HCT116 (cell line): ENCODE results near the gene GGACT. TPM values are rescaled to one million over a fixed set of nuclear protein-coding genes. Genes with fewer than 3 reads are reported as not detected.

Experiments used
- ATAC-seq: fragments of 200-7000 bp; cut with Tn5 transposase; 2 replicates; pipeline ENCODE4 v1.9.1; 2020; ENCODE audit warnings: mild to moderate bottlenecking, moderate library complexity
- BruUV-seq: library from RNA; stranded (reverse); fragments of 400-500 nt; replicated peaks from 2 replicates; lab custom pipeline; 2021; lab: Mats Ljungman, UMichigan
- CTCF ChIA-PET: fragments of 300-600 bp; sonication (Branson Sonifier 250); formaldehyde crosslinking; loops from one replicate; lab custom pipeline; 2021; ENCODE audit warnings: antibody characterized with exemption; lab: Charles Lee
- POLR2A ChIA-PET: fragments of 300-600, 350-600 bp; sonication (Branson Sonifier 250); formaldehyde crosslinking; loops from one replicate; lab custom pipeline; 2021; ENCODE audit warnings: antibody characterized with exemption; lab: Charles Lee
- RAD21 ChIA-PET, 2 experiments: fragments of 300-600 bp; sonication (Branson Sonifier 250); formaldehyde crosslinking; loops; one replicate each; lab custom pipeline; 2023; ENCODE audit warnings: low total read pairs in 2 of 2; ENCODE audit not compliant: uncharacterized antibody in 2 of 2, unreplicated experiment in 2 of 2, low non-redundant PET in 1 of 2; lab: Charles Lee
- DNase-seq: peaks from one replicate; pipeline ENCODE4 v3.0.0-alpha.2; 2010; ENCODE audit warnings: low read depth, low spot score
- H2AFZ ChIP-seq: fragments of 200-600 bp; shearing (Covaris generic), sonication (generic); 2 replicates; pipeline ENCODE4 v1.6.1; 2017; ENCODE audit warnings: low read depth, mixed run types, mixed read lengths, antibody characterized with exemption, low read length; ENCODE audit not compliant: poor library complexity, severe bottlenecking
- H3K27ac ChIP-seq: 2 replicates; pipeline ENCODE4 v1.5.1; 2012; ENCODE audit warnings: low read depth, low read length
- H3K27me3 ChIP-seq: fragments of 200-600 bp; sonication (generic); 2 replicates; pipeline ENCODE4 v1.6.1; 2016; ENCODE audit warnings: mixed run types, low read length, mixed read lengths; ENCODE audit not compliant: insufficient read depth
- H3K36me3 ChIP-seq, 2 experiments: fragments of 200-500 bp in 1 of 2; fragments of 200-600 bp in 1 of 2; sonication (Bioruptor generic) in 1 of 2; sonication (generic) in 1 of 2; 2 replicates each; pipeline versions ENCODE4 v1.5.1 to v1.6.1; 2014 to 2016; ENCODE audit warnings: low read length in 2 of 2, inconsistent platforms in 1 of 2, mixed read lengths in 1 of 2, mixed run types in 1 of 2; ENCODE audit not compliant: insufficient read depth in 2 of 2, control insufficient read depth in 1 of 2
- H3K4me1 ChIP-seq, 2 experiments: fragments of 200-600 bp in 1 of 2; sonication (generic) in 1 of 2; 2 replicates each; pipeline versions ENCODE4 v1.5.1 to v1.6.1; 2012 to 2017; ENCODE audit warnings: low read length in 2 of 2, inconsistent platforms in 1 of 2, mild to moderate bottlenecking in 1 of 2, mixed read lengths in 1 of 2, mixed run types in 1 of 2, moderate library complexity in 1 of 2; ENCODE audit not compliant: insufficient read depth in 2 of 2, control insufficient read depth in 1 of 2
- H3K4me2 ChIP-seq: fragments of 200-600 bp; sonication (generic); 2 replicates; pipeline ENCODE4 v1.6.1; 2017; ENCODE audit warnings: mixed run types, low read length, mixed read lengths
- H3K4me3 ChIP-seq, 2 experiments: fragments of 200-600 bp in 1 of 2; sonication (generic) in 1 of 2; replicated peaks in 1 of 2; 2 replicates each; pipeline ENCODE4 v1.5.1; 2011 to 2016; ENCODE audit warnings: low read length in 2 of 2, control low read depth in 1 of 2, low read depth in 1 of 2, mild to moderate bottlenecking in 1 of 2, mixed read lengths in 1 of 2, mixed run types in 1 of 2
- H3K79me2 ChIP-seq: fragments of 200-600 bp; sonication (generic); 2 replicates; pipeline ENCODE4 v1.6.1; 2017; ENCODE audit warnings: mild to moderate bottlenecking, mixed run types, low read length, moderate library complexity, mixed read lengths; ENCODE audit not compliant: insufficient read depth
- H3K9ac ChIP-seq: fragments of 200-600 bp; sonication (generic); 2 replicates; pipeline ENCODE4 v1.6.1; 2016; ENCODE audit warnings: low read length, mixed read lengths
- H3K9me2 ChIP-seq: fragments of 200-600 bp; sonication (generic), shearing (Covaris generic); 2 replicates; pipeline ENCODE4 v1.6.1; 2017; ENCODE audit warnings: mixed run types, mild to moderate bottlenecking, moderate library complexity; ENCODE audit not compliant: insufficient read depth
- H3K9me3 ChIP-seq, 2 experiments: fragments of 200-500 bp in 1 of 2; fragments of 200-600 bp in 1 of 2; sonication (Bioruptor generic) in 1 of 2; sonication (generic) in 1 of 2; 2 replicates each; pipeline ENCODE4 v1.6.1; 2014 to 2017; ENCODE audit warnings: low read length in 2 of 2, mixed read lengths in 2 of 2, inconsistent platforms in 1 of 2, low read depth in 1 of 2, mild to moderate bottlenecking in 1 of 2, mixed run types in 1 of 2, moderate library complexity in 1 of 2; ENCODE audit not compliant: control insufficient read depth in 1 of 2, insufficient read depth in 1 of 2
- H4K20me1 ChIP-seq: fragments of 200-600 bp; sonication (generic), shearing (Covaris generic); 2 replicates; pipeline ENCODE4 v1.6.1; 2017; ENCODE audit warnings: mixed run types, mild to moderate bottlenecking, moderate library complexity; ENCODE audit not compliant: insufficient read depth
- CEBPB ChIP-seq: IDR thresholded peaks from 2 replicates; pipeline ENCODE4 v1.6.1; 2012; ENCODE audit warnings: low read depth
- CTCF ChIP-seq, 3 experiments: fragments of 200-600 bp in 1 of 3; sonication (generic) in 1 of 3; IDR thresholded peaks in 2 of 3; conservative IDR thresholded peaks in 1 of 3; 2 replicates each; pipeline ENCODE4 v1.5.1; 2012 to 2017; ENCODE audit warnings: low read depth in 2 of 3, low read length in 2 of 3, antibody characterized with exemption in 1 of 3, borderline replicate concordance in 1 of 3, control low read depth in 1 of 3, mild to moderate bottlenecking in 1 of 3, mixed read lengths in 1 of 3, mixed run types in 1 of 3, moderate library complexity in 1 of 3; ENCODE audit not compliant: insufficient read depth in 1 of 3
- REST ChIP-seq: IDR thresholded peaks from 2 replicates; pipeline ENCODE4 v1.6.1; 2012; ENCODE audit warnings: low read depth
- SP1 ChIP-seq: IDR thresholded peaks from 2 replicates; pipeline ENCODE4 v1.6.1; 2012; ENCODE audit warnings: low read depth
- TCF7L2 ChIP-seq: IDR thresholded peaks from 2 replicates; pipeline ENCODE4 v1.7.0; 2011; ENCODE audit warnings: borderline replicate concordance, inconsistent platforms; ENCODE audit not compliant: insufficient read depth, insufficient read length; ENCODE audit errors: extremely low read depth
- YY1 ChIP-seq: IDR thresholded peaks from 2 replicates; pipeline ENCODE4 v1.6.1; 2011; ENCODE audit warnings: low read length, low read depth, moderate library complexity, mild to moderate bottlenecking; ENCODE audit not compliant: insufficient replicate concordance; ENCODE audit errors: extremely low read depth
- intact Hi-C: fragments of 100-400 bp; cut with micrococcal nuclease; formaldehyde crosslinking; loops from 2 replicates; pipeline ENCODE4 v1.10.0; 2022
- total RNA-seq: library from RNA; stranded (reverse); gene quantifications from one replicate; pipeline ENCODE4 v1.2.1, GENCODE V29; 2021; ENCODE audit not compliant: unreplicated experiment

The GGACT gene
- total RNA-seq, 1 experiment from 2014 or later, result 5.0 TPM

GRCh38 chr13:100600461-100600860 lies 11.9 kb upstream of the GGACT start:
- DNase-seq (no peak), ATAC-seq (no peak)
- no peaks in the 10 kb centered on the region; a peak in 1 of 4 replicates for H3K9me3 ChIP-seq
- no peak overlapping the region for H2AFZ ChIP-seq
- no peaks in the 10 kb centered on the region for H3K27me3 ChIP-seq
- no peak overlapping the region for H3K4me2 ChIP-seq
- ChIA-PET POLR2A (no interaction called here), CTCF (no interaction called here), RAD21 (no interaction called here)
- no peaks in the 10 kb centered on the region for H4K20me1 ChIP-seq
- intact Hi-C loops, result no loop called here
- no peaks in the 10 kb centered on the region for H3K36me3 ChIP-seq
- H3K79me2 ChIP-seq, result no peaks in the 10 kb centered on the region
- H3K9ac ChIP-seq, result no peak overlapping the region
- BruUV-seq, result no TSS peak
- no peaks in the 10 kb centered on the region for H3K9me2 ChIP-seq
- no peaks in the 10 kb centered on the region for H3K4me1 ChIP-seq
- no peak overlapping the region for H3K4me3 ChIP-seq
- no peak overlapping the region for H3K27ac ChIP-seq
- TF ChIP-seq CTCF (IDR thresholded peaks at IDR 0.05 in 2 of 3, conservative IDR thresholded peaks at IDR 0.05 in 1 of 3; ENCODE audit: borderline replicate concordance in 1 of 3, insufficient read depth in 1 of 3, low read depth in 2 of 3, low read length in 2 of 3) (no peak), TCF7L2 (no peak), YY1 (no peak), SP1 (no peak), CEBPB (no peak), REST (no peak)
